Prostate gland (tissue), 2 donors: Measurements from ENCODE around the gene BTBD2.

Source experiments
- POLR2A ChIP-seq: fragments of 450-650 bp; IDR thresholded peaks from one replicate; pipeline ENCODE4 v1.6.1; 2016; ENCODE audit warnings: antibody characterized with exemption, mild to moderate bottlenecking
- POLR2AphosphoS5 ChIP-seq: sonication (generic); formaldehyde crosslinking; IDR thresholded peaks from one replicate; pipeline ENCODE4 v1.6.1; 2017; ENCODE audit warnings: antibody characterized with exemption
- TF ChIP-seq, protein P1 (sequence below), 4 experiments: fragments of 200-600 bp in 2 of 4; fragments of 450-650 bp in 2 of 4; sonication (generic) in 2 of 4; IDR thresholded peaks; 1 replicate in 3 of 4; 2 replicates in 1 of 4; pipeline ENCODE4 v1.5.1; 2016 to 2019; ENCODE audit warnings: antibody characterized with exemption in 4 of 4, mild to moderate bottlenecking in 2 of 4, moderate library complexity in 2 of 4

DNA sequence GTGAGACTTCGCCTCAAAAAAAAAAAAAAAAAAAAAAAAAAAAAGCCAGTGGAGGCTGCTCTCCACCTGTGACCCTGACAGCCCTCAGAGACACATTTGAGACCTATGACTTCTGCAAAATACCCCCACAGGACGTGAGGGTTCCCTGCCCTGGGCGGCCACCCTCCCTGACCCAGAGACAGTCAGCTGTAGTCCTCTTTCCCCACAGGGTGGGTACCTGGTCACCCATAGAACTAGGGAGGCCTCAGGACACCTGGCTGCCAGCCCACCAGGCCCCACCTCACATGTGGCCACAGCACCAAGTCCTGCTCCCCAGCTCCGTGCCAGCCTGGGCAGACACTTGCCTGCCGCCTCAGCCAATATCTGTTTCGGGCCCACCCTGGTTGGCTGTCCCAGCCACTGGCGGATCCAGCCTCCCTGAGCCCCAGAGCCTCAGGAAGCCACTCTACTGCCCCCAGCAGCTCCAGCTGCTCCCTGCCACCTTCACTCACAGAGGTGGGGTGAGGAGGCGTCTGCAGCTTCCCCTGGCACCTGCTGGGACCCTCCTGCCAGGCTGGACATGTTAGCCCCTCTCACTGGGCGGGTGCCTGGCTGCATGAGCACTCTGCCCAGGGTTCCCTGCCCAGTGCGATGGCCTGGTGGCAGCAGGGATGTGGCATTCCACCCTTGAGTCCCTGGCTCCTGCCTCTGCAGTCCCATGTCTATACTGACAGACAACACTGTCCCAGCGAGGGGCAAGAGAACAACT lies 28.6 kb upstream of the BTBD2 start:
- TF ChIP-seq, protein P1, sequence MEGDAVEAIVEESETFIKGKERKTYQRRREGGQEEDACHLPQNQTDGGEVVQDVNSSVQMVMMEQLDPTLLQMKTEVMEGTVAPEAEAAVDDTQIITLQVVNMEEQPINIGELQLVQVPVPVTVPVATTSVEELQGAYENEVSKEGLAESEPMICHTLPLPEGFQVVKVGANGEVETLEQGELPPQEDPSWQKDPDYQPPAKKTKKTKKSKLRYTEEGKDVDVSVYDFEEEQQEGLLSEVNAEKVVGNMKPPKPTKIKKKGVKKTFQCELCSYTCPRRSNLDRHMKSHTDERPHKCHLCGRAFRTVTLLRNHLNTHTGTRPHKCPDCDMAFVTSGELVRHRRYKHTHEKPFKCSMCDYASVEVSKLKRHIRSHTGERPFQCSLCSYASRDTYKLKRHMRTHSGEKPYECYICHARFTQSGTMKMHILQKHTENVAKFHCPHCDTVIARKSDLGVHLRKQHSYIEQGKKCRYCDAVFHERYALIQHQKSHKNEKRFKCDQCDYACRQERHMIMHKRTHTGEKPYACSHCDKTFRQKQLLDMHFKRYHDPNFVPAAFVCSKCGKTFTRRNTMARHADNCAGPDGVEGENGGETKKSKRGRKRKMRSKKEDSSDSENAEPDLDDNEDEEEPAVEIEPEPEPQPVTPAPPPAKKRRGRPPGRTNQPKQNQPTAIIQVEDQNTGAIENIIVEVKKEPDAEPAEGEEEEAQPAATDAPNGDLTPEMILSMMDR (IDR thresholded peaks at IDR 0.05) = no peak
- no peak for TF ChIP-seq POLR2A
- no peak for TF ChIP-seq POLR2AphosphoS5
